ENCODE results near the gene MRPL37.

The MRPL37 gene

GRCh38 chr1:54241364-54241763, 41.4 kb downstream of the MRPL37 start:
- no peak for DNase-seq

GRCh38 chr1:54243022-54243421, 43.1 kb downstream of the MRPL37 start:
- no peak for DNase-seq

- no peak for DNase-seq
These were observed 44.7 kb downstream of the MRPL37 start for GRCh38 chr1:54244655-54245054.

- DNase-seq = no peak
These were observed 45.5 kb downstream of the MRPL37 start for GRCh38 chr1:54245501-54245900.

- DNase-seq = no peak
These were observed 46.3 kb downstream of the MRPL37 start for GRCh38 chr1:54246116-54246721.

GRCh38 chr1:54247863-54248515, 48.0 kb downstream of the MRPL37 start:
- no peak for DNase-seq

GRCh38 chr1:54248966-54249365, 49.0 kb downstream of the MRPL37 start:
- no peak for DNase-seq

- DNase-seq = no peak
These were observed 50.0 kb downstream of the MRPL37 start for GRCh38 chr1:54249819-54250435.

- no peak for DNase-seq
These were observed 50.7 kb downstream of the MRPL37 start for GRCh38 chr1:54250670-54251069.

GRCh38 chr1:54252371-54252936, 52.5 kb downstream of the MRPL37 start:
- DNase-seq = no peak

GRCh38 chr1:54253480-54253879, 53.5 kb downstream of the MRPL37 start:
- no peak for DNase-seq

- DNase-seq = peak in 1 of 2 donors; percentile 17
These were observed 54.1 kb downstream of the MRPL37 start for GRCh38 chr1:54254055-54254454.

- no peak for DNase-seq
These were observed 55.2 kb downstream of the MRPL37 start for GRCh38 chr1:54255026-54255702.

GRCh38 chr1:54256522-54257345, 56.8 kb downstream of the MRPL37 start:
- DNase-seq = no peak

GRCh38 chr1:54257346-54257620, 57.3 kb downstream of the MRPL37 start:
- no peak for DNase-seq

- no peak for DNase-seq
These were observed 57.9 kb downstream of the MRPL37 start for GRCh38 chr1:54257876-54258275.

GRCh38 chr1:54259546-54260140, 59.7 kb downstream of the MRPL37 start:
- DNase-seq = no peak

- DNase-seq = no peak
These were observed 60.8 kb downstream of the MRPL37 start for GRCh38 chr1:54260810-54261209.

GRCh38 chr1:54262244-54262643, 62.3 kb downstream of the MRPL37 start:
- no peak for DNase-seq

GRCh38 chr1:54263601-54264226, 63.7 kb downstream of the MRPL37 start:
- DNase-seq = no peak

GRCh38 chr1:54265126-54265525, 65.2 kb downstream of the MRPL37 start:
- DNase-seq = no peak

- DNase-seq = no peak
These were observed 65.7 kb downstream of the MRPL37 start for GRCh38 chr1:54265659-54266058.
